HEK293 (cell line): ENCODE results near the gene ACADVL.

Experiments used
- ELK4 ChIP-seq: IDR thresholded peaks from 2 replicates; pipeline ENCODE4 v1.6.1; 2011; ENCODE audit warnings: mild to moderate bottlenecking, low read depth, low read length, borderline replicate concordance
- HOXA7 ChIP-seq: sonication (generic); formaldehyde crosslinking; IDR thresholded peaks from 2 replicates; pipeline ENCODE4 v1.8.1; 2022; ENCODE audit warnings: missing genetic modification reagents, borderline replicate concordance
- MZF1 ChIP-seq: fragments of 450-650 bp; formaldehyde crosslinking; IDR thresholded peaks from 2 replicates; pipeline ENCODE4 v1.5.1; 2017; ENCODE audit warnings: missing biosample characterization, missing genetic modification characterization, borderline replicate concordance
- PATZ1 ChIP-seq: fragments of 450-650 bp; formaldehyde crosslinking; IDR thresholded peaks from 2 replicates; pipeline ENCODE4 v1.5.1; 2016; ENCODE audit warnings: missing biosample characterization, missing genetic modification characterization
- PRDM4 ChIP-seq: fragments of 450-650 bp; formaldehyde crosslinking; IDR thresholded peaks from 2 replicates; pipeline ENCODE4 v1.5.1; 2017; ENCODE audit warnings: missing biosample characterization, missing genetic modification characterization
- SCRT1 ChIP-seq: fragments of 450-650 bp; formaldehyde crosslinking; IDR thresholded peaks from 2 replicates; pipeline ENCODE4 v1.5.1; 2016; ENCODE audit warnings: missing biosample characterization, missing genetic modification characterization, borderline replicate concordance
- SETDB1 ChIP-seq: IDR thresholded peaks from one replicate; pipeline ENCODE4 v1.6.1; 2017; ENCODE audit warnings: mild to moderate bottlenecking, low read length, moderate library complexity, mixed read lengths; ENCODE audit not compliant: insufficient read length
- TRIM28 ChIP-seq: IDR thresholded peaks from 2 replicates; pipeline ENCODE4 v1.6.1; 2011; ENCODE audit warnings: low read length, control low read depth, borderline replicate concordance
- WT1 ChIP-seq: fragments of 450-650 bp; formaldehyde crosslinking; IDR thresholded peaks from 2 replicates; pipeline ENCODE4 v1.5.1; 2016; ENCODE audit warnings: missing biosample characterization, missing genetic modification characterization
- ZBTB21 ChIP-seq: fragments of 450-650 bp; formaldehyde crosslinking; IDR thresholded peaks from 2 replicates; pipeline ENCODE4 v1.5.1; 2017; ENCODE audit warnings: missing biosample characterization, missing genetic modification characterization
- ZBTB7A ChIP-seq: fragments of 450-650 bp; formaldehyde crosslinking; IDR thresholded peaks from 2 replicates; pipeline ENCODE4 v1.5.1; 2016; ENCODE audit warnings: low read depth, missing biosample characterization, missing genetic modification characterization
- ZFP37 ChIP-seq: fragments of 450-650 bp; formaldehyde crosslinking; IDR thresholded peaks from 2 replicates; pipeline ENCODE4 v1.5.1; 2016; ENCODE audit warnings: missing biosample characterization, missing genetic modification characterization
- ZNF155 ChIP-seq: fragments of 450-650 bp; formaldehyde crosslinking; IDR thresholded peaks from 2 replicates; pipeline ENCODE4 v1.5.1; 2016; ENCODE audit warnings: missing biosample characterization, missing genetic modification characterization
- ZNF211 ChIP-seq: fragments of 450-650 bp; formaldehyde crosslinking; IDR thresholded peaks from 2 replicates; pipeline ENCODE4 v1.5.1; 2016; ENCODE audit warnings: low read depth, missing biosample characterization, missing genetic modification characterization
- ZNF214 ChIP-seq: fragments of 450-650 bp; formaldehyde crosslinking; IDR thresholded peaks from 2 replicates; pipeline ENCODE4 v1.5.1; 2017; ENCODE audit warnings: missing biosample characterization, mild to moderate bottlenecking, missing genetic modification characterization, borderline replicate concordance
- ZNF23 ChIP-seq: fragments of 450-650 bp; formaldehyde crosslinking; IDR thresholded peaks from 2 replicates; pipeline ENCODE4 v1.5.1; 2016; ENCODE audit warnings: missing biosample characterization, missing genetic modification characterization, borderline replicate concordance
- ZNF26 ChIP-seq: fragments of 450-650 bp; formaldehyde crosslinking; IDR thresholded peaks from 2 replicates; pipeline ENCODE4 v1.5.1; 2016; ENCODE audit warnings: missing biosample characterization, missing genetic modification characterization
- ZNF366 ChIP-seq: fragments of 450-650 bp; formaldehyde crosslinking; conservative IDR thresholded peaks from 2 replicates; pipeline ENCODE4 v1.5.1; 2016; ENCODE audit warnings: missing biosample characterization, missing genetic modification characterization
- ZNF416 ChIP-seq: fragments of 450-650 bp; formaldehyde crosslinking; IDR thresholded peaks from 2 replicates; pipeline ENCODE4 v1.5.1; 2016; ENCODE audit warnings: missing biosample characterization, missing genetic modification characterization
- ZNF513 ChIP-seq: fragments of 450-650 bp; IDR thresholded peaks from 2 replicates; pipeline ENCODE4 v1.5.1; 2018; ENCODE audit warnings: missing biosample characterization, missing genetic modification characterization
- ZNF521 ChIP-seq: fragments of 450-650 bp; formaldehyde crosslinking; IDR thresholded peaks from 2 replicates; pipeline ENCODE4 v1.5.1; 2017; ENCODE audit warnings: missing biosample characterization, mild to moderate bottlenecking, missing genetic modification characterization
- ZNF544 ChIP-seq: fragments of 450-650 bp; formaldehyde crosslinking; IDR thresholded peaks from 2 replicates; pipeline ENCODE4 v1.5.0; 2017; ENCODE audit warnings: missing biosample characterization, missing genetic modification characterization
- ZNF600 ChIP-seq: fragments of 450-650 bp; formaldehyde crosslinking; IDR thresholded peaks from 2 replicates; pipeline ENCODE4 v1.5.1; 2016; ENCODE audit warnings: missing biosample characterization, missing genetic modification characterization
- ZNF610 ChIP-seq: fragments of 450-650 bp; formaldehyde crosslinking; IDR thresholded peaks from 2 replicates; pipeline ENCODE4 v1.5.1; 2016; ENCODE audit warnings: missing biosample characterization, missing genetic modification characterization, borderline replicate concordance
- ZNF639 ChIP-seq: fragments of 450-650 bp; formaldehyde crosslinking; IDR thresholded peaks from 2 replicates; pipeline ENCODE4 v1.5.1; 2016; ENCODE audit warnings: missing biosample characterization, missing genetic modification characterization
- ZNF777 ChIP-seq: fragments of 450-650 bp; formaldehyde crosslinking; IDR thresholded peaks from 2 replicates; pipeline ENCODE4 v1.5.1; 2017; ENCODE audit warnings: missing biosample characterization, missing genetic modification characterization, borderline replicate concordance
- ZSCAN18 ChIP-seq: fragments of 450-650 bp; formaldehyde crosslinking; IDR thresholded peaks from 2 replicates; pipeline ENCODE4 v1.5.1; 2016; ENCODE audit warnings: missing biosample characterization, missing genetic modification characterization

ACADVL gene

GRCh38 chr17:7241783-7242716 lies 22.3 kb downstream of the ACADVL start, which contains the start of gene GABARAP (continued):
- peak; percentile 98 for TF ChIP-seq PATZ1 (tag by site-specific recombination)
- no peak for TF ChIP-seq ZNF211 (tag by site-specific recombination)
- no peak for TF ChIP-seq TRIM28
- TF ChIP-seq ZNF214 (tag by site-specific recombination) = no peak
- 0 out of 2 replicates have a peak, but pooled peaks have one; percentile 42 for TF ChIP-seq ZBTB21 (tag by site-specific recombination)
- TF ChIP-seq ZNF521 (tag by site-specific recombination) = no peak
- no peak for TF ChIP-seq ZNF544 (tag by site-specific recombination)
- TF ChIP-seq ZNF639 (tag by site-specific recombination) = peak; percentile 24; the same call in 1 of the 2 replicates
- no peak for TF ChIP-seq MZF1 (tag by site-specific recombination)
- TF ChIP-seq ZNF366 (tag by site-specific recombination) = peak; percentile 83
- no peak for TF ChIP-seq ZNF23 (tag by site-specific recombination)
- TF ChIP-seq HOXA7 (CRISPR knock-in tag) = no peak
- no peak for TF ChIP-seq ZNF416 (tag by site-specific recombination)
- no peak for TF ChIP-seq ZNF26 (tag by site-specific recombination)
- TF ChIP-seq SCRT1 = no peak
- TF ChIP-seq ZNF777 (tag by site-specific recombination) = no peak
- peak; percentile 30; the same call in 1 of the 2 replicates for TF ChIP-seq WT1 (tag by site-specific recombination)
- peak; percentile 82; the same call in 1 of the 2 replicates for TF ChIP-seq ZBTB7A (tag by site-specific recombination)
- no peak for TF ChIP-seq ZNF513 (tag by site-specific recombination)
- no peak for TF ChIP-seq ZNF155
- no peak for TF ChIP-seq ZSCAN18 (tag by site-specific recombination)
- peak; percentile 84 for TF ChIP-seq ZFP37 (tag by site-specific recombination)
- no peak for TF ChIP-seq ELK4
- no peak for TF ChIP-seq ZNF610 (tag by site-specific recombination)
- no peak for TF ChIP-seq SETDB1
- no peak for TF ChIP-seq PRDM4 (tag by site-specific recombination)
- TF ChIP-seq ZNF600 (tag by site-specific recombination) = peak; percentile 62
